HG03354 (cell line): ENCODE data around the gene NR1H2.
"Not testable (repeated sequence)": the region's sequence is repeated elsewhere in the genome, so short reads cannot be mapped to it uniquely, and the experiment has no call there.

ENCODE experiments used
- ATAC-seq: cut with Tn5 transposase; IDR thresholded peaks from one replicate; pipeline ENCODE4 v1.9.1; 2021; ENCODE audit warnings: mild to moderate bottlenecking; ENCODE audit not compliant: unreplicated experiment, poor library complexity, severe bottlenecking

The NR1H2 gene

GRCh38 chr19:50341091-50341564 lies 35.1 kb upstream of the NR1H2 start:
- peak; percentile 57 for ATAC-seq

- no peak for ATAC-seq
Measured at GRCh38 chr19:50344661-50345318, 31.5 kb upstream of the NR1H2 start.

GRCh38 chr19:50347089-50347581 lies 29.1 kb upstream of the NR1H2 start:
- peak; percentile 61 for ATAC-seq

GRCh38 chr19:50349277-50350057 lies 26.8 kb upstream of the NR1H2 start:
- no peak for ATAC-seq

GRCh38 chr19:50352242-50352641 lies 24.0 kb upstream of the NR1H2 start:
- no peak for ATAC-seq

GRCh38 chr19:50353487-50353880 lies 22.8 kb upstream of the NR1H2 start:
- ATAC-seq = not testable (repeated sequence)

- ATAC-seq = no peak
Measured at GRCh38 chr19:50356691-50357177, 19.5 kb upstream of the NR1H2 start.

GRCh38 chr19:50357178-50358100 lies 18.8 kb upstream of the NR1H2 start:
- ATAC-seq = peak; percentile 69

- ATAC-seq = no peak
Measured at GRCh38 chr19:50358483-50359327, 17.6 kb upstream of the NR1H2 start.

GRCh38 chr19:50359328-50359818 lies 16.9 kb upstream of the NR1H2 start:
- no peak for ATAC-seq

- no peak for ATAC-seq
Measured at GRCh38 chr19:50361290-50362029, 14.8 kb upstream of the NR1H2 start.

GRCh38 chr19:50362030-50362412 lies 14.2 kb upstream of the NR1H2 start:
- ATAC-seq = no peak

- ATAC-seq = no peak
Measured at GRCh38 chr19:50362656-50363424, 13.4 kb upstream of the NR1H2 start.

GRCh38 chr19:50365434-50366306 lies 10.6 kb upstream of the NR1H2 start, which contains the start of gene NAPSA:
Gene NAPSA (minus strand): TSS chr19:50365639. CDS start chr19:50365621, 18 bp downstream.
- ATAC-seq = no peak

- peak; percentile 64 for ATAC-seq
Measured at GRCh38 chr19:50368649-50369570, 7.3 kb upstream of the NR1H2 start.
